Measurements from ENCODE around the gene CREB3L1.

Gene CREB3L1

GRCh38 chr11:46366661-46367161 lies 89.2 kb downstream of the CREB3L1 start:
- no peaks in the 10 kb centered on the region for H4K20me1 ChIP-seq (ENCODE audit: low read depth, low read length)
- no peak for TF ChIP-seq CTCF (IDR thresholded peaks at IDR 0.05; ENCODE audit: insufficient read depth, low read length, poor library complexity, severe bottlenecking)
- TF ChIP-seq EZH2phosphoT487 (conservative IDR thresholded peaks at IDR 0.05; ENCODE audit: low read length), result no peak
- H3K9me2 ChIP-seq (replicated peaks; ENCODE audit: insufficient read depth, low read length), result no peaks in the 10 kb centered on the region
- H3K79me2 ChIP-seq (ENCODE audit: insufficient read depth, low read length), result 0 out of 2 replicates have a peak, but pooled peaks cover 4% of the 10 kb centered on the region
- no peak overlapping the region for H3K27ac ChIP-seq (ENCODE audit: low read depth, low read length)
- H3K4me2 ChIP-seq (ENCODE audit: low read depth, low read length, poor library complexity, severe bottlenecking), result no peak overlapping the region
- no peak overlapping the region for H2AFZ ChIP-seq (ENCODE audit: low read depth, low read length, severe bottlenecking)
- H3K9me3 ChIP-seq (ENCODE audit: insufficient read depth, low read length), result no peaks in the 10 kb centered on the region
- H3K27me3 ChIP-seq (ENCODE audit: low read length), result no peaks in the 10 kb centered on the region
- H3K9ac ChIP-seq (ENCODE audit: low read length), result no peak overlapping the region
- H3K4me3 ChIP-seq (ENCODE audit: insufficient read depth, low read length, poor library complexity, severe bottlenecking), result no peak overlapping the region
- no peaks in the 10 kb centered on the region for H3F3A ChIP-seq (ENCODE audit: insufficient read depth)
- no peaks in the 10 kb centered on the region for H3K36me3 ChIP-seq (ENCODE audit: low read length)

GRCh38 chr11:46367244-46367915 lies 89.9 kb downstream of the CREB3L1 start:
- H3K27me3 ChIP-seq (ENCODE audit: low read length), result no peaks in the 10 kb centered on the region
- no peak overlapping the region for H3K4me3 ChIP-seq (ENCODE audit: insufficient read depth, low read length, poor library complexity, severe bottlenecking)
- H2AFZ ChIP-seq (ENCODE audit: low read depth, low read length, severe bottlenecking), result no peak overlapping the region
- H3K9me2 ChIP-seq (replicated peaks; ENCODE audit: insufficient read depth, low read length), result no peaks in the 10 kb centered on the region
- H3K9me3 ChIP-seq (ENCODE audit: insufficient read depth, low read length), result no peaks in the 10 kb centered on the region
- H3K9ac ChIP-seq (ENCODE audit: low read length), result no peak overlapping the region
- no peaks in the 10 kb centered on the region for H3K36me3 ChIP-seq (ENCODE audit: low read length)
- H3K79me2 ChIP-seq (ENCODE audit: insufficient read depth, low read length), result 0 out of 2 replicates have a peak, but pooled peaks cover 4% of the 10 kb centered on the region
- H3F3A ChIP-seq (ENCODE audit: insufficient read depth), result no peaks in the 10 kb centered on the region
- H3K27ac ChIP-seq (ENCODE audit: low read depth, low read length), result no peak overlapping the region
- no peak for TF ChIP-seq EZH2phosphoT487 (conservative IDR thresholded peaks at IDR 0.05; ENCODE audit: low read length)
- TF ChIP-seq CTCF (IDR thresholded peaks at IDR 0.05; ENCODE audit: insufficient read depth, low read length, poor library complexity, severe bottlenecking), result peak; percentile 57
- H4K20me1 ChIP-seq (ENCODE audit: low read depth, low read length), result no peaks in the 10 kb centered on the region
- H3K4me2 ChIP-seq (ENCODE audit: low read depth, low read length, poor library complexity, severe bottlenecking), result no peak overlapping the region

- Histone ChIP-seq H3K9me2 (replicated peaks; ENCODE audit: insufficient read depth, low read length) (no peaks in the 10 kb centered on the region), H3K4me3 (ENCODE audit: insufficient read depth, low read length, poor library complexity, severe bottlenecking) (no peak overlapping the region), H3K27me3 (ENCODE audit: low read length) (no peaks in the 10 kb centered on the region), H3K9me3 (ENCODE audit: insufficient read depth, low read length) (no peaks in the 10 kb centered on the region), H4K20me1 (ENCODE audit: low read depth, low read length) (no peaks in the 10 kb centered on the region), H3K9ac (ENCODE audit: low read length) (no peak overlapping the region), H3F3A (ENCODE audit: insufficient read depth) (no peaks in the 10 kb centered on the region), H3K27ac (ENCODE audit: low read depth, low read length) (no peak overlapping the region), H3K79me2 (ENCODE audit: insufficient read depth, low read length) (0 out of 2 replicates have a peak, but pooled peaks cover 2% of the 10 kb centered on the region), H2AFZ (ENCODE audit: low read depth, low read length, severe bottlenecking) (no peak overlapping the region), H3K4me2 (ENCODE audit: low read depth, low read length, poor library complexity, severe bottlenecking) (no peak overlapping the region), H3K36me3 (ENCODE audit: low read length) (no peaks in the 10 kb centered on the region)
- TF ChIP-seq EZH2phosphoT487 (conservative IDR thresholded peaks at IDR 0.05; ENCODE audit: low read length) (no peak), CTCF (IDR thresholded peaks at IDR 0.05; ENCODE audit: insufficient read depth, low read length, poor library complexity, severe bottlenecking) (no peak)
Measured at GRCh38 chr11:46367916-46368267, 90.4 kb downstream of the CREB3L1 start.
